GM21515 (cell line): Measurements from ENCODE around the gene CA4.
"Not testable (repeated sequence)": the region's sequence is repeated elsewhere in the genome, so short reads cannot be mapped to it uniquely, and the experiment has no call there.

Source experiments
- ATAC-seq: cut with Tn5 transposase; IDR thresholded peaks from one replicate; pipeline ENCODE4 v1.9.1; 2021; ENCODE audit not compliant: unreplicated experiment

CA4 gene

GRCh38 chr17:60149691-60150582, at the start of gene CA4:
Gene CA4 (plus strand): TSS chr17:60149973. CDS start chr17:60150035, 62 bp downstream.
- no peak for ATAC-seq

- ATAC-seq = not testable (repeated sequence)
Observed at GRCh38 chr17:60100577-60100976, 49.2 kb upstream of the CA4 start.

GRCh38 chr17:60102015-60102631, 47.6 kb upstream of the CA4 start:
- ATAC-seq = not testable (repeated sequence)

GRCh38 chr17:60102632-60103096, 47.1 kb upstream of the CA4 start:
- ATAC-seq = peak; percentile 74

- ATAC-seq = no peak
Observed at GRCh38 chr17:60103957-60104356, 45.8 kb upstream of the CA4 start.

- no peak for ATAC-seq
Observed at GRCh38 chr17:60106340-60107059, 43.3 kb upstream of the CA4 start.

- ATAC-seq = no peak
Observed at GRCh38 chr17:60107526-60108257, 42.1 kb upstream of the CA4 start.

GRCh38 chr17:60108309-60108708, 41.5 kb upstream of the CA4 start:
- ATAC-seq = not testable (repeated sequence)

GRCh38 chr17:60108712-60109111, 41.1 kb upstream of the CA4 start:
- no peak for ATAC-seq

- no peak for ATAC-seq
Observed at GRCh38 chr17:60109161-60109560, 40.6 kb upstream of the CA4 start.

- ATAC-seq = no peak
Observed at GRCh38 chr17:60110586-60110985, 39.2 kb upstream of the CA4 start.

- ATAC-seq = not testable (repeated sequence)
Observed at GRCh38 chr17:60111661-60112060, 38.1 kb upstream of the CA4 start.

GRCh38 chr17:60115364-60115763, 34.4 kb upstream of the CA4 start:
- not testable (repeated sequence) for ATAC-seq

GRCh38 chr17:60116196-60116595, 33.6 kb upstream of the CA4 start:
- not testable (repeated sequence) for ATAC-seq

- not testable (repeated sequence) for ATAC-seq
Observed at GRCh38 chr17:60119162-60119561, 30.6 kb upstream of the CA4 start.

- ATAC-seq = not testable (repeated sequence)
Observed at GRCh38 chr17:60119807-60120748, 29.7 kb upstream of the CA4 start.

GRCh38 chr17:60127068-60128064, 22.4 kb upstream of the CA4 start:
- ATAC-seq = no peak

- ATAC-seq = no peak
Observed at GRCh38 chr17:60128171-60128859, 21.5 kb upstream of the CA4 start.
